Common myeloid progenitor, CD34-positive (primary cell): ENCODE results near the gene PALS1.

ENCODE experiments used
- CTCF ChIA-PET: fragments of 350-600 bp; sonication (Branson Sonifier 250); formaldehyde crosslinking; loops from one replicate; lab custom pipeline; 2021; ENCODE audit warnings: antibody characterized with exemption; lab: Charles Lee
- POLR2A ChIA-PET: fragments of 350-600 bp; sonication (Branson Sonifier 250); formaldehyde crosslinking; loops from one replicate; lab custom pipeline; 2021; ENCODE audit warnings: antibody characterized with exemption; lab: Charles Lee
- DNase-seq, 3 donors: peaks; one replicate each; pipeline versions ENCODE4 v3.0.0 to v3.0.0-alpha.2; 2013
- H3K27ac ChIP-seq, 2 experiments: 1 replicate in 1 of 2; 2 replicates in 1 of 2; pipeline ENCODE4 v1.7.0; 2013; ENCODE audit warnings: inconsistent platforms in 2 of 2, low read length in 2 of 2, mild to moderate bottlenecking in 2 of 2, low read depth in 1 of 2, moderate library complexity in 1 of 2; ENCODE audit not compliant: severe bottlenecking in 2 of 2, insufficient read depth in 1 of 2, poor library complexity in 1 of 2
- H3K27me3 ChIP-seq, 5 experiments: replicated peaks in 2 of 5; 1 replicate in 3 of 5; 2 replicates in 2 of 5; pipeline versions ENCODE4 v1.6.1 to v1.7.0; 2013; ENCODE audit warnings: low read length in 4 of 5, mild to moderate bottlenecking in 2 of 5, moderate library complexity in 2 of 5, inconsistent platforms in 1 of 5; ENCODE audit not compliant: insufficient read depth in 5 of 5, control insufficient read depth in 4 of 5
- H3K36me3 ChIP-seq, 4 experiments: 1 replicate in 2 of 4; 2 replicates in 2 of 4; pipeline versions ENCODE4 v1.6.1 to v1.7.0; 2013; ENCODE audit warnings: low read length in 3 of 4, control low read depth in 1 of 4, mild to moderate bottlenecking in 1 of 4; ENCODE audit not compliant: control insufficient read depth in 4 of 4, insufficient read depth in 4 of 4
- H3K4me1 ChIP-seq, 4 experiments: 1 replicate in 3 of 4; 2 replicates in 1 of 4; pipeline versions ENCODE4 v1.6.1 to v1.7.1; 2013; ENCODE audit warnings: low read length in 3 of 4, mild to moderate bottlenecking in 3 of 4, control low read depth in 1 of 4, inconsistent platforms in 1 of 4, moderate library complexity in 1 of 4; ENCODE audit not compliant: control insufficient read depth in 4 of 4, insufficient read depth in 4 of 4; ENCODE audit errors: control extremely low read depth in 1 of 4
- H3K4me3 ChIP-seq, 7 experiments: 1 replicate in 4 of 7; 2 replicates in 3 of 7; pipeline versions ENCODE4 v1.5.1 to v1.7.0; 2013; ENCODE audit warnings: mild to moderate bottlenecking in 7 of 7, low read length in 6 of 7, moderate library complexity in 6 of 7, inconsistent platforms in 2 of 7, low read depth in 2 of 7, control low read depth in 1 of 7; ENCODE audit not compliant: insufficient read depth in 4 of 7, control insufficient read depth in 1 of 7; ENCODE audit errors: extremely low read depth in 1 of 7
- H3K9me3 ChIP-seq, 5 experiments: 1 replicate in 4 of 5; 2 replicates in 1 of 5; pipeline versions ENCODE4 v1.6.1 to v1.7.1; 2013; ENCODE audit warnings: low read length in 4 of 5, mild to moderate bottlenecking in 2 of 5, inconsistent platforms in 1 of 5, low read depth in 1 of 5, moderate library complexity in 1 of 5; ENCODE audit not compliant: control insufficient read depth in 4 of 5, insufficient read depth in 2 of 5; ENCODE audit errors: control extremely low read depth in 1 of 5
- WGBS: methylation state at CpG from one replicate; pipeline ENCODE4 v1.1.5; 2013; ENCODE audit not compliant: insufficient coverage; 5-methylcytosine and 5-hydroxymethylcytosine counted together

Gene PALS1

GRCh38 chr14:67280506-67280905 lies 39.3 kb downstream of the PALS1 start:
- peaks cover 0 to 6% (median 2%) of the 10 kb centered on the region in 4 experiments for H3K4me1 ChIP-seq
- H3K36me3 ChIP-seq, result peaks cover 0 to 4% (median 0%) of the 10 kb centered on the region in 4 experiments
- H3K9me3 ChIP-seq, result no peaks in the 10 kb centered on the region
- ChIA-PET POLR2A (no interaction called here), CTCF (interaction anchor here (0.8 kb wide), 1 partner anchor 115 kb away, joined by 3 read pairs; no protein-coding TSS in a partner anchor)
- 96% methylated on average over 2 of the region's 2 CpGs for WGBS
- no peaks in the 10 kb centered on the region for H3K27me3 ChIP-seq
- H3K27ac ChIP-seq, result no peak overlapping the region
- H3K4me3 ChIP-seq, result no peak overlapping the region
- no peak for DNase-seq

- no peak overlapping the region for H3K27ac ChIP-seq
- H3K36me3 ChIP-seq, result no peaks in the 10 kb centered on the region
- H3K4me3 ChIP-seq, result no peak overlapping the region
- WGBS, result no CpG with 5 or more reads among the region's 2 CpGs
- H3K9me3 ChIP-seq, result no peaks in the 10 kb centered on the region
- CTCF ChIA-PET, result interaction anchor here (0.9 to 8.2 kb wide), 15 partner anchors 9 to 925 kb away, joined by 3 to 97 read pairs (median 4); no protein-coding TSS in a partner anchor
- H3K27me3 ChIP-seq, result no peaks in the 10 kb centered on the region
- no peaks in the 10 kb centered on the region for H3K4me1 ChIP-seq
- POLR2A ChIA-PET, result interaction anchor here (0.6 kb wide), 1 partner anchor 114 kb away, joined by 4 read pairs; no protein-coding TSS in a partner anchor
- peak; percentile 53 to 72 (median 64) for DNase-seq
Observed at GRCh38 chr14:67285876-67286452, 44.7 kb downstream of the PALS1 start.
